Hepatocyte (in vitro differentiated cells): ENCODE results near the gene YARS1. TPM values are rescaled to one million over a fixed set of nuclear protein-coding genes. Genes with fewer than 3 reads are reported as not detected.

ENCODE experiments used
- DNase-seq: peaks from one replicate; pipeline ENCODE4 v3.0.0-alpha.2; 2016; ENCODE audit warnings: low spot score
- H2AFZ ChIP-seq: fragments of 200-600 bp; sonication (generic); 2 replicates; pipeline ENCODE4 v1.6.0; 2016; ENCODE audit warnings: antibody characterized with exemption, mild to moderate bottlenecking
- H3K27ac ChIP-seq: fragments of 200-600 bp; sonication (generic); 2 replicates; pipeline ENCODE4 v1.5.1; 2016; ENCODE audit warnings: mild to moderate bottlenecking
- H3K27me3 ChIP-seq: fragments of 200-600 bp; sonication (generic); 2 replicates; pipeline ENCODE4 v1.6.1; 2016
- H3K36me3 ChIP-seq: fragments of 200-600 bp; sonication (generic); replicated peaks from 2 replicates; pipeline ENCODE4 v1.5.1; 2016; ENCODE audit warnings: low read depth; ENCODE audit not compliant: insufficient read depth
- H3K4me1 ChIP-seq: fragments of 200-600 bp; sonication (generic); 2 replicates; pipeline ENCODE4 v1.5.1; 2016; ENCODE audit warnings: mild to moderate bottlenecking, moderate library complexity; ENCODE audit not compliant: insufficient read depth
- H3K4me2 ChIP-seq: fragments of 200-600 bp; sonication (generic); 2 replicates; pipeline ENCODE4 v1.6.0; 2016
- H3K4me3 ChIP-seq: fragments of 200-600 bp; sonication (generic); 2 replicates; pipeline ENCODE4 v1.5.1; 2016; ENCODE audit warnings: mild to moderate bottlenecking
- H3K79me2 ChIP-seq: fragments of 200-600 bp; sonication (generic); 2 replicates; pipeline ENCODE4 v1.6.0; 2017; ENCODE audit warnings: mild to moderate bottlenecking
- H3K9me2 ChIP-seq: fragments of 200-600 bp; sonication (generic); replicated peaks from 2 replicates; pipeline ENCODE4 v1.6.0; 2017; ENCODE audit warnings: mild to moderate bottlenecking; ENCODE audit not compliant: insufficient read depth
- H3K9me3 ChIP-seq: fragments of 200-600 bp; sonication (generic); 2 replicates; pipeline ENCODE4 v1.5.1; 2016; ENCODE audit warnings: low read depth, mild to moderate bottlenecking
- H4K20me1 ChIP-seq: fragments of 200-600 bp; sonication (generic); 2 replicates; pipeline ENCODE4 v1.6.0; 2016; ENCODE audit warnings: mild to moderate bottlenecking; ENCODE audit not compliant: insufficient read depth, poor library complexity, severe bottlenecking
- EZH2 ChIP-seq: fragments of 200-600 bp; sonication (generic); IDR thresholded peaks from 2 replicates; pipeline ENCODE4 v1.6.1; 2016; ENCODE audit warnings: antibody characterized with exemption, mild to moderate bottlenecking, borderline replicate concordance
- EZH2phosphoT487 ChIP-seq: fragments of 200-600 bp; sonication (generic); IDR thresholded peaks from one replicate; pipeline ENCODE4 v1.6.1; 2018; ENCODE audit warnings: antibody characterized with exemption, mild to moderate bottlenecking, low read depth, moderate library complexity; ENCODE audit not compliant: unreplicated experiment, severe bottlenecking
- WGBS: methylation state at CpG from one replicate; pipeline ENCODE4 v1.1.6; 2016; ENCODE audit warnings: low lambda C conversion rate; ENCODE audit errors: missing lambda C conversion rate; 5-methylcytosine and 5-hydroxymethylcytosine counted together
- polyA plus RNA-seq: library from polyadenylated mRNA; unstranded; fragments of >200 nt; fragmentation: Nextera tagmentation; extraction: Ambion mirVana; gene quantifications from 2 replicates; pipeline ENCODE4 v1.2.1, GENCODE V29; 2016
- total RNA-seq: library from RNA; depleted of rRNA; stranded (reverse); fragments of >200 nt; gene quantifications from 2 replicates; pipeline ENCODE4 v1.2.3, GENCODE V29; 2014
- TF ChIP-seq, protein P1 (sequence below): fragments of 200-600 bp; sonication (generic); IDR thresholded peaks from 2 replicates; pipeline ENCODE4 v1.5.1; 2016; ENCODE audit warnings: antibody characterized with exemption, mild to moderate bottlenecking; ENCODE audit not compliant: poor library complexity

The YARS1 gene
- total and polyA plus RNA-seq, 2 experiments from 2014 or later = 104 to 140 TPM

DNA sequence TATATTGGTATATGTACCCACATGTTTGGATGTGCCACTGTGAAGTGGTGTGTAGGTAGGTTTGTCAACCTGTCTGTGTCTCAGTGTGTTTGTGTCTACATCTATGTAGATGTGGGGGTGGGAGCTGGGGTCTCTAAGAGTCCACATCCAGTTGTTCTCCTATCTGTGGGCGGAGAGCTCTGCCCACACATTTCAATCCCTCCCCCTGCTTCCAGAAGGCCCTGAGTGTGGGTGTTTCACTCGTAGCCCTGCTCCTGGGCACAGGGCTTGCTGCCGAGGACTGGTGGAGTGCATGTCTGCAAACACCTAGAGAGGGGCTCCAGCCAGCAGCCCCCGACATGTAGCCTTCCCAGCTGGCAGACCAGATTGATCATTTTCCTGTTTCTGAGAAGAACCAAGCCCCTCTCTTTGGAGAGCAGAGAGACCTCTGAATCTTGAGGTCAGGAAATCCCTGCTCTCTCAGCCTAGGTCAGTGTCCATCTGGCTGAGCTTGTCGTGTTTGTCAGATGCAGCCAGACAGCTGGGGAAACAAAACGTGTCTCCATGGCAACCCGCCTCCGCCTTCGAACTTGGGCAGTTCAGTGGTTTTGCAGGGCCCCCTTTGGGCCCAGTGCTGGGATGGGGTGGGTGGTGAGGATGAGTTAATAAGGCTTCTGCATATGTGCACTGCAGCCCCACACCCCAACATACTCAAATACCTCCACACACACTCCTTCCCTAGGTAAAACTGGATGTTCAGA lies 83.4 kb downstream of the YARS1 start:
- DNase-seq = no peak
- Histone ChIP-seq H3K4me2 (no peak overlapping the region), H3K4me1 (no peaks in the 10 kb centered on the region), H4K20me1 (no peaks in the 10 kb centered on the region), H3K27ac (no peak overlapping the region), H3K9me2 (no peaks in the 10 kb centered on the region), H3K79me2 (no peaks in the 10 kb centered on the region), H3K27me3 (no peaks in the 10 kb centered on the region), H3K9me3 (no peaks in the 10 kb centered on the region), H3K4me3 (no peak overlapping the region), H3K36me3 (no peaks in the 10 kb centered on the region), H2AFZ (no peak overlapping the region)
- WGBS = 51% methylated on average over 9 of the region's 9 CpGs
- TF ChIP-seq EZH2phosphoT487 = no peak
- TF ChIP-seq, protein P1, sequence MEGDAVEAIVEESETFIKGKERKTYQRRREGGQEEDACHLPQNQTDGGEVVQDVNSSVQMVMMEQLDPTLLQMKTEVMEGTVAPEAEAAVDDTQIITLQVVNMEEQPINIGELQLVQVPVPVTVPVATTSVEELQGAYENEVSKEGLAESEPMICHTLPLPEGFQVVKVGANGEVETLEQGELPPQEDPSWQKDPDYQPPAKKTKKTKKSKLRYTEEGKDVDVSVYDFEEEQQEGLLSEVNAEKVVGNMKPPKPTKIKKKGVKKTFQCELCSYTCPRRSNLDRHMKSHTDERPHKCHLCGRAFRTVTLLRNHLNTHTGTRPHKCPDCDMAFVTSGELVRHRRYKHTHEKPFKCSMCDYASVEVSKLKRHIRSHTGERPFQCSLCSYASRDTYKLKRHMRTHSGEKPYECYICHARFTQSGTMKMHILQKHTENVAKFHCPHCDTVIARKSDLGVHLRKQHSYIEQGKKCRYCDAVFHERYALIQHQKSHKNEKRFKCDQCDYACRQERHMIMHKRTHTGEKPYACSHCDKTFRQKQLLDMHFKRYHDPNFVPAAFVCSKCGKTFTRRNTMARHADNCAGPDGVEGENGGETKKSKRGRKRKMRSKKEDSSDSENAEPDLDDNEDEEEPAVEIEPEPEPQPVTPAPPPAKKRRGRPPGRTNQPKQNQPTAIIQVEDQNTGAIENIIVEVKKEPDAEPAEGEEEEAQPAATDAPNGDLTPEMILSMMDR = no peak
- no peak for TF ChIP-seq EZH2

DNA sequence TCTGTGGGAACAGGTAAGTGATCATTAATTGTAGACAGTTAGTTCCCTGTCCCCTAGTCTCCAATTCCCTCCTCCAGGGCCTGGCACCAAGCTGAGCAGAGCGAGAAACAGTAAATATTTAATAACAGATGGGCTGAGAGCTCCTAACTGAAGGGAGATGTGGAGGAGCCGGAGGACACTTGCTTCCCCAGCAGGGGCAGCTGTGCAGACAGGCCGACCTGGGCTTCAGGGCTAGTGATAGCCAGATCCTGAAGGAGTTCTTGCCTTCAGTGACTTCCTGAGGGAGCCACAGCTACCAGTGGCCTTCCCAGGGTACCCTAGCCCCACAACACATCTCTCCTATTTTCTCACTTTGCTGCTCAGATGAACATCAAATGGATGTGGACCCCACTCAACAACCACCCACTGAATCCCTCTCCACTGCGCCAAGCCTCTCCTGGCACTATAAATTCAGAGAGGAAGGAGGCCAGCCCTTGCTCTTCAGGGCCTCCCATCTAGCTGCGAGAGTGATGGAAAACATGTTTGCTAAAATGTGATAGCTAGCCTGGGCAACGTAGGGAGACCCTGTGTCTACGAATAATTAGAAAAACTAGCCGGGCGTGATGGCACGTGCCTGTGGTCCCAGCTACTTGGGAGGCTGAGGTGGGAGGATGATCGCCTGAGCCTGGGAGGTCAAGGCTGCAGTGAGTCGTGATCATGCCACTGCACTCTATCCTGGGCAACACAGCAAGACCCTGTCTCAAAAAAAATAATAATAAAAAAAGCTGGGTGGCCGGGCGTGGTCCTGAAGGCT lies 87.7 kb downstream of the YARS1 start:
- no peaks in the 10 kb centered on the region for H3K27me3 ChIP-seq

DNA sequence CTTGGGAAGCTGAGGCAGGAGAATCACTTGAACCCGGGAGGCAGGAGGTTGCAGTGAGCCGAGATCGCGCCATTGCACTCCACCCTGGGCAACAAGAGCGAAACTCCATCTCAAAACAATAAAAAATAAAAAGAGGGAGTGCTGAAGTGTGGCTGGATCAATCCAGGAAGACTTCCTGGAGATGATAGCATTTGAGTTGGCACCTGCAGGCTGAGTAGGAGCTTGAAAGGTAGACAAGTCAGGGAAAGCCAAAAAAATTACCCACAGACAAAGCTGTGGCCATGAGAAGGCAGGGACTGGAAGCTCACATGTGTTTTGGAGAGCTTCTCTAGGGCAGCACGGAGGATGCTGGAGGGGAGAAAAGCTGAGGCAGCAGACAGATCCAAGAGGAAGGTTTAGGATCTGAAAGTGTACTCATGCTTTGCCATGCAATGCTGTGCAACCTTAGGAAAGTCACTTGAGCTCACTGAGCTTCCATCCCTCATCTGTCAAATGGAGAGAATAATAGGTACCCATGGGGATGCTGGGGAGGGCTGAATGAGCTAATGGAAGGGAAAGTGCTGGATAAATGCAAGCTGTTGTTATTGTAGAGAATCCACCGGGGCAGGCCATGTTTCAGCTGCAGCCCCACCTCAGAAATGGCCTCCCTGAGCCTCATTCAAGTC lies 88.6 kb downstream of the YARS1 start:
- H3K27me3 ChIP-seq = no peaks in the 10 kb centered on the region
- no peaks in the 10 kb centered on the region for H4K20me1 ChIP-seq
- WGBS = 95% methylated on average over 7 of the region's 7 CpGs
- no peaks in the 10 kb centered on the region for H3K9me2 ChIP-seq
- no peak overlapping the region for H3K4me2 ChIP-seq
- H3K9me3 ChIP-seq = no peaks in the 10 kb centered on the region
- no peak overlapping the region for H2AFZ ChIP-seq
- peaks cover 5% of the 10 kb centered on the region for H3K4me1 ChIP-seq
- no peak overlapping the region for H3K27ac ChIP-seq
- no peak for DNase-seq
- no peak overlapping the region for H3K4me3 ChIP-seq
- no peaks in the 10 kb centered on the region for H3K79me2 ChIP-seq
- TF ChIP-seq EZH2 = no peak
- TF ChIP-seq EZH2phosphoT487 = no peak
- TF ChIP-seq, protein P1 = no peak
- no peaks in the 10 kb centered on the region for H3K36me3 ChIP-seq

More for the DNA sequence above, 87.7 kb downstream of the YARS1 start:
- TF ChIP-seq, protein P1 = no peak
- no peak for TF ChIP-seq EZH2
- no peak for TF ChIP-seq EZH2phosphoT487
- WGBS = 75% methylated on average over 14 of the region's 14 CpGs
- no peak overlapping the region for H3K4me3 ChIP-seq
- H2AFZ ChIP-seq = no peak overlapping the region
- no peak for DNase-seq
- H3K27ac ChIP-seq = no peak overlapping the region
- no peaks in the 10 kb centered on the region for H3K79me2 ChIP-seq
- H3K4me1 ChIP-seq = peaks cover 5% of the 10 kb centered on the region
- H3K9me3 ChIP-seq = no peaks in the 10 kb centered on the region
- no peaks in the 10 kb centered on the region for H3K9me2 ChIP-seq
- H3K36me3 ChIP-seq = no peaks in the 10 kb centered on the region
- H3K4me2 ChIP-seq = no peak overlapping the region
- no peaks in the 10 kb centered on the region for H4K20me1 ChIP-seq
